Measurements from ENCODE around the gene EPB41.

- TF ChIP-seq EZH2phosphoT487 (IDR thresholded peaks at IDR 0.05; ENCODE audit: insufficient read depth, low read depth) (no peak), EZH2 (IDR thresholded peaks at IDR 0.05; ENCODE audit: insufficient read depth, poor library complexity, severe bottlenecking) (no peak)
Observed at GRCh38 chr1:28882009-28882628, 32.2 kb upstream of the EPB41 start.

Measured in GM23248 (cell line).